Erythroblast (primary cell): ENCODE results near the gene SPN.

Experiments
- GATA1 ChIP-seq: IDR thresholded peaks from 2 replicates; pipeline ENCODE4 v1.6.1; 2011; ENCODE audit warnings: low read depth, mild to moderate bottlenecking, control low read depth, low read length, moderate library complexity
- POLR2A ChIP-seq: IDR thresholded peaks from 2 replicates; pipeline ENCODE4 v1.6.1; 2011; ENCODE audit warnings: mild to moderate bottlenecking, low read length

- TF ChIP-seq POLR2A (no peak), GATA1 (no peak)
Measured at GRCh38 chr16:29662729-29663015, 375 bp upstream of the SPN start.
